Mucosa of descending colon (tissue), 3 donors: ENCODE data around the gene HES7. TPM values are rescaled to one million over a fixed set of nuclear protein-coding genes. Genes with fewer than 3 reads are reported as not detected.

Experiments
- ATAC-seq: fragments of 200-7000 bp; cut with Tn5 transposase; one replicate; pipeline ENCODE4 v1.9.1; 2020; ENCODE audit warnings: mild to moderate bottlenecking, moderate library complexity
- DNase-seq, 3 donors: peaks; one replicate each; pipeline ENCODE4 v3.0.0-alpha.2; 2020
- H3K36me3 ChIP-seq: fragments of 200-600 bp; one replicate; pipeline ENCODE4 v1.8.0; 2021; ENCODE audit warnings: low read depth, mild to moderate bottlenecking
- H3K4me1 ChIP-seq: fragments of 200-600 bp; one replicate; pipeline ENCODE4 v1.8.0; 2021; ENCODE audit warnings: low read depth, mild to moderate bottlenecking
- H3K4me3 ChIP-seq: fragments of 200-600 bp; one replicate; pipeline ENCODE4 v1.8.0; 2021; ENCODE audit warnings: mild to moderate bottlenecking
- H3K9me3 ChIP-seq: fragments of 200-600 bp; one replicate; pipeline ENCODE4 v1.8.0; 2021; ENCODE audit warnings: mild to moderate bottlenecking
- CTCF ChIP-seq: fragments of 200-600 bp; IDR thresholded peaks from one replicate; pipeline ENCODE4 v1.8.0; 2022; ENCODE audit warnings: antibody characterized with exemption, mild to moderate bottlenecking
- intact Hi-C, 2 donors: fragments of 100-400 bp; cut with DNase I in 1 of 2; cut with micrococcal nuclease in 1 of 2; formaldehyde crosslinking; loops; one replicate each; pipeline versions ENCODE4 v1.11.0 to v1.11.1; 2022; cut with DNase I, micrococcal nuclease
- total RNA-seq, 3 donors: library from RNA; stranded (reverse); fragmentation: NEBNext Ultra II Directional in 2 of 3; extraction: Animal tissue kit (Norgen Biotek cat#: 25700) in 2 of 3; gene quantifications; one replicate each; pipeline versions ENCODE4 v1.2.1 to v1.2.4, GENCODE V29; 2021 to 2023
- donor health status: DM: no; HTN: no; CAD: no; lungs with moderate emphysema.
- donor health status: DM: no; HTN: no; CAD: no.
- donor health status: DM: no; HTN: yes; CAD: no.

HES7 gene
- total RNA-seq, 3 donors from 2014 or later, result 0.28 TPM; not detected in 2

GRCh38 chr17:8117367-8117979 lies 6.4 kb downstream of the HES7 start:
- H3K9me3 ChIP-seq, result no peaks in the 10 kb centered on the region
- peaks cover 33% of the 10 kb centered on the region for H3K4me1 ChIP-seq
- H3K4me3 ChIP-seq, result no peak overlapping the region
- H3K36me3 ChIP-seq, result no peaks in the 10 kb centered on the region
- intact Hi-C loops, result no loop called here
- no peak for TF ChIP-seq CTCF
- no peak for ATAC-seq
- DNase-seq, result no peak

- ATAC-seq (no peak), DNase-seq (no peak)
- Histone ChIP-seq H3K4me3 (no peak overlapping the region), H3K9me3 (no peaks in the 10 kb centered on the region), H3K4me1 (peaks cover 30% of the 10 kb centered on the region), H3K36me3 (no peaks in the 10 kb centered on the region)
- intact Hi-C loops, result no loop called here
- no peak for TF ChIP-seq CTCF
Measured at GRCh38 chr17:8116776-8117175, 7.1 kb downstream of the HES7 start.

- H3K4me1 ChIP-seq, result peaks cover 8% of the 10 kb centered on the region
- H3K36me3 ChIP-seq, result no peaks in the 10 kb centered on the region
- H3K4me3 ChIP-seq, result no peak overlapping the region
- no peak for TF ChIP-seq CTCF
- H3K9me3 ChIP-seq, result no peaks in the 10 kb centered on the region
- intact Hi-C loops, result no loop called here
- DNase-seq, result no peak
- ATAC-seq, result no peak
Measured at GRCh38 chr17:8110907-8111306, 13.0 kb downstream of the HES7 start.

DNA sequence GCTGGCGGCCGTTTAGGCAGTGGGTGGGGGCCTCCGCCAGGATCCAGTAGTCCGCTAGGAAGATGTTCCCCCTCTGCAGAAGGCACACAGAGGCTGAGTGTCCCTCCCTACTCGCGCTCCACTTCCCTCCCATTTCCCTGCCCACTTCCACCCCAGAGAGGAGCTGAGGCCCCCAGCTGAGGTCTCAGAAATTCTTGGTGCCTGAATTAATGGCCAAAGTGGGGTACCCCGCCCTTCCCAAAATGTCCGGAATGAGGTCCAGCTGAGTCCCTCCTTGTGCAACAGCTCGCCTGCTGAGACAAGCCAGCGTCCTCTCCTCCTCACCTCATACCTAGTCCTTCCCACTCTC lies 13.5 kb downstream of the HES7 start:
- no peak for DNase-seq
- TF ChIP-seq CTCF, result no peak
- H3K9me3 ChIP-seq, result no peaks in the 10 kb centered on the region
- peaks cover 8% of the 10 kb centered on the region for H3K4me1 ChIP-seq
- no peaks in the 10 kb centered on the region for H3K36me3 ChIP-seq
- H3K4me3 ChIP-seq, result no peak overlapping the region
- ATAC-seq, result no peak
- intact Hi-C loops, result no loop called here

DNA sequence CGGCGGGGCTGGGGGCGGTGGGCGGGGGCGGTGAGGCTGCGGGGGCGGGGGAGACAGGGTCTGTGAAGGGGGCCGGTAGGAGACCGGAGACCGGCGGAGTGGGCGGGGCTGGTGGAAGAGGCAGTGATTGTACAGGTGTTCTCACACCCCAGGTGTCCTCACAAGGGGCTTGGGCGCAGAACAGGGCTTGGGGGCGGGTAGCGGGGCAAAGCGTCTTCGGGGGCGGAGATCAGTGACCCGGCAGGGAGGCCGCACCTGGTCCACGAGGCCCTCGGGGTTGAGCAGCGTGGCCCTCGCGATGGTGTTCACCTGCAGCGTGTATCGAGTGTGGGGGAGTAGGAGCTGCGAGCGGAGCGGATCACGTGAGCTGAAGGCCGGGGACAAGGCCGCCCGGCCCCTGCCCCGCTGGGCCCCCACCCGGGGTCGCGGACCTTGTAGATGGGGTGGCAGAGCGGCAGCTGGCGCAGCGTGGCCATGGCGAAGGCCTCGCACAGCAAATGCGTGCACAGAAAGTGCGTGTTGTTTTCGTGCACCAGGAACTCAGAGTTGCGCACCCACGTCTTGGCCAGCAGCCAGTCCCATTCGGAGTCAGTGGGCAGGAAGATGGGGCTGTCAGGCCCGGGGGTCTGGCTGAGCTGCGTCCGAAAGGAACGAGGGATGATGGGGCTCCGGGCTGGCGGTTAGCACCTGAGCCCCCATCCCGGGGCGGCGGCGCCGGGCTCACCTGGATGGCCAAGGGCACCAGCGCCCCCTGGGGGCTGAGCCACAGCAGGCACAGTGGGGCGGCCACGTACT lies 14.0 kb downstream of the HES7 start:
- intact Hi-C loops, result no loop called here
- peak; percentile 75 to 85 (median 85) for DNase-seq
- Histone ChIP-seq H3K4me1 (peaks cover 8% of the 10 kb centered on the region), H3K4me3 (no peak overlapping the region), H3K36me3 (no peaks in the 10 kb centered on the region), H3K9me3 (no peaks in the 10 kb centered on the region)
- ATAC-seq, result peak; percentile 94
- peak; percentile 91 for TF ChIP-seq CTCF
